IMR-90 (cell line): Measurements from ENCODE around the gene GOLGA6L6. TPM values are rescaled to one million over a fixed set of nuclear protein-coding genes. Genes with fewer than 3 reads are reported as not detected.
"Not testable (repeated sequence)": the region's sequence is repeated elsewhere in the genome, so short reads cannot be mapped to it uniquely, and the experiment has no call there.

Experiments
- ATAC-seq: fragments of 200-7000 bp; cut with Tn5 transposase; 2 replicates; pipeline ENCODE4 v1.9.1; 2020; ENCODE audit warnings: low read depth, mild to moderate bottlenecking, moderate library complexity
- BruUV-seq: library from RNA; stranded (reverse); fragments of 400-500 nt; replicated peaks from 2 replicates; lab custom pipeline; 2021; lab: Mats Ljungman, UMichigan
- CTCF ChIA-PET: fragments of 300-600 bp; formaldehyde crosslinking; extraction: SDS; loops from one replicate; lab custom pipeline; 2021; ENCODE audit warnings: antibody characterized with exemption; lab: Yijun Ruan, JAX
- POLR2A ChIA-PET: fragments of 300-600 bp; sonication (Branson Sonifier 250); formaldehyde crosslinking; loops from one replicate; lab custom pipeline; 2022; ENCODE audit warnings: antibody characterized with exemption; ENCODE audit not compliant: unreplicated experiment; lab: Charles Lee
- DNase-seq: peaks from one replicate; pipeline ENCODE4 v3.0.0; 2013
- H2AFZ ChIP-seq: replicated peaks from 2 replicates; pipeline ENCODE3; 2013; ENCODE audit warnings: low read length, mild to moderate bottlenecking; ENCODE audit not compliant: poor library complexity
- H2AK5ac ChIP-seq: 2 replicates; pipeline ENCODE4 v1.6.1; 2013; ENCODE audit warnings: low read depth, low read length, inconsistent platforms
- H2AK9ac ChIP-seq: replicated peaks from 2 replicates; pipeline ENCODE3; 2013; ENCODE audit warnings: mild to moderate bottlenecking, low read depth, low read length, moderate library complexity; ENCODE audit not compliant: poor library complexity
- H2BK120ac ChIP-seq: 2 replicates; pipeline ENCODE4 v1.6.1; 2013; ENCODE audit warnings: low read depth, low read length, inconsistent platforms
- H2BK15ac ChIP-seq: 3 replicates; pipeline ENCODE4 v1.6.1; 2013; ENCODE audit warnings: low read depth, low read length, inconsistent platforms
- H2BK20ac ChIP-seq: 2 replicates; pipeline ENCODE4 v1.6.1; 2013; ENCODE audit warnings: low read depth, mild to moderate bottlenecking, inconsistent platforms, low read length, moderate library complexity
- H2BK5ac ChIP-seq: 2 replicates; pipeline ENCODE4 v1.6.1; 2013; ENCODE audit warnings: mild to moderate bottlenecking, low read depth, low read length, inconsistent platforms; ENCODE audit not compliant: poor library complexity, severe bottlenecking
- H3K14ac ChIP-seq: replicated peaks from 2 replicates; pipeline ENCODE4 v1.6.1; 2013; ENCODE audit warnings: low read depth, low read length, inconsistent platforms
- H3K18ac ChIP-seq: 2 replicates; pipeline ENCODE4 v1.6.1; 2013; ENCODE audit warnings: low read depth, low read length, control low read depth
- H3K23ac ChIP-seq: 2 replicates; pipeline ENCODE4 v1.6.1; 2013; ENCODE audit warnings: low read depth, low read length, inconsistent platforms
- H3K27ac ChIP-seq: 2 replicates; pipeline ENCODE4 v1.5.1; 2013; ENCODE audit warnings: mild to moderate bottlenecking, control low read depth, low read length; ENCODE audit not compliant: insufficient read depth
- H3K27me3 ChIP-seq: 2 replicates; pipeline ENCODE4 v1.6.1; 2013; ENCODE audit warnings: low read length; ENCODE audit not compliant: control insufficient read depth, insufficient read depth
- H3K36me3 ChIP-seq: 2 replicates; pipeline ENCODE4 v1.6.1; 2013; ENCODE audit warnings: low read length, mixed read lengths; ENCODE audit not compliant: control insufficient read depth, insufficient read depth
- H3K4ac ChIP-seq: 2 replicates; pipeline ENCODE4 v1.6.1; 2013; ENCODE audit warnings: low read depth, low read length, inconsistent platforms
- H3K4me1 ChIP-seq: 2 replicates; pipeline ENCODE4 v1.6.1; 2013; ENCODE audit warnings: low read length, mixed read lengths; ENCODE audit not compliant: control insufficient read depth, insufficient read depth
- H3K4me2 ChIP-seq: 2 replicates; pipeline ENCODE4 v1.6.1; 2013; ENCODE audit warnings: low read depth, mild to moderate bottlenecking, control low read depth, low read length, moderate library complexity
- H3K4me3 ChIP-seq: 2 replicates; pipeline ENCODE4 v1.5.1; 2013; ENCODE audit warnings: low read depth, mild to moderate bottlenecking, control low read depth, low read length, moderate library complexity; ENCODE audit not compliant: insufficient read depth
- H3K56ac ChIP-seq: 2 replicates; pipeline ENCODE4 v1.6.1; 2013; ENCODE audit warnings: low read length, inconsistent platforms; ENCODE audit not compliant: insufficient read depth; ENCODE audit errors: extremely low read depth
- H3K79me1 ChIP-seq, 2 experiments: 2 replicates each; pipeline ENCODE4 v1.6.1; 2013; ENCODE audit warnings: low read length in 2 of 2, inconsistent platforms in 1 of 2, low read depth in 1 of 2
- H3K9ac ChIP-seq: 2 replicates; pipeline ENCODE4 v1.6.1; 2013; ENCODE audit warnings: low read depth, low read length, control low read depth
- H3K9me1 ChIP-seq: 2 replicates; pipeline ENCODE4 v1.6.1; 2013; ENCODE audit warnings: low read length, inconsistent platforms; ENCODE audit not compliant: insufficient read depth
- H3K9me3 ChIP-seq: 2 replicates; pipeline ENCODE4 v1.6.1; 2013; ENCODE audit warnings: low read length; ENCODE audit not compliant: control insufficient read depth, insufficient read depth
- H4K20me1 ChIP-seq: 2 replicates; pipeline ENCODE4 v1.6.1; 2013; ENCODE audit warnings: low read length, inconsistent platforms; ENCODE audit not compliant: insufficient read depth
- H4K5ac ChIP-seq: 2 replicates; pipeline ENCODE4 v1.6.1; 2013; ENCODE audit warnings: mild to moderate bottlenecking, low read depth, low read length, control low read depth
- H4K8ac ChIP-seq, 2 experiments: 2 replicates each; pipeline ENCODE4 v1.6.1; 2013; ENCODE audit warnings: low read depth in 2 of 2, low read length in 2 of 2, control low read depth in 1 of 2, inconsistent platforms in 1 of 2
- H4K91ac ChIP-seq: 2 replicates; pipeline ENCODE4 v1.6.1; 2013; ENCODE audit warnings: low read depth, low read length, inconsistent platforms; ENCODE audit not compliant: insufficient read depth
- WGBS, 2 experiments: methylation state at CpG; one replicate each; pipeline versions ENCODE4 v1.1.5 to v1.1.7; 2013; ENCODE audit warnings: missing lambda C conversion rate in 2 of 2; ENCODE audit not compliant: insufficient read length in 1 of 2; ENCODE audit errors: extremely low coverage in 2 of 2; 5-methylcytosine and 5-hydroxymethylcytosine counted together
- dilution Hi-C: fragments of 300-500 bp; cut with HindIII; formaldehyde crosslinking; loops from one replicate; pipeline ENCODE4 v1.14.3; 2018; ENCODE audit warnings: low sequenced_read_pairs; ENCODE audit not compliant: unreplicated experiment
- in situ Hi-C: fragments of 300-500 bp; cut with MboI; formaldehyde crosslinking; loops from 3 replicates; pipeline ENCODE4 v1.14.3; 2019; ENCODE audit warnings: low sequenced_read_pairs, inconsistent platforms, mixed read lengths
- intact Hi-C: fragments of 100-400 bp; cut with micrococcal nuclease; formaldehyde crosslinking; loops from 2 replicates; pipeline ENCODE4 v1.10.0; 2022
- polyA plus RNA-seq, 3 experiments: library from polyadenylated mRNA; depleted of rRNA; stranded (reverse); fragments of >200 nt; gene quantifications; 2 replicates each; pipeline ENCODE4 v1.2.3, GENCODE V29; 2012; ENCODE audit warnings: low replicate concordance in 1 of 3
- total RNA-seq: library from RNA; depleted of rRNA; stranded (reverse); fragments of >200 nt; gene quantifications from 2 replicates; pipeline ENCODE4 v1.2.3, GENCODE V29; 2012

Gene GOLGA6L6
- total and polyA plus RNA-seq, 2 of the 4 experiments (the other 2 are of a cell fraction) = not detected

- H3K56ac ChIP-seq, H3K18ac ChIP-seq, H3K9ac ChIP-seq, H2AFZ ChIP-seq, H4K91ac ChIP-seq, H2BK120ac ChIP-seq, H2BK20ac ChIP-seq, H4K5ac ChIP-seq, H3K4me2 ChIP-seq, H3K23ac ChIP-seq, H2AK9ac ChIP-seq, H2BK5ac ChIP-seq, H3K4me1 ChIP-seq, in situ Hi-C loops, dilution Hi-C loops, H3K14ac ChIP-seq, H3K4me3 ChIP-seq, DNase-seq, BruUV-seq, H3K4ac ChIP-seq, CTCF ChIA-PET, POLR2A ChIA-PET, H2AK5ac ChIP-seq, H3K36me3 ChIP-seq, ATAC-seq, H4K20me1 ChIP-seq, H3K79me1 ChIP-seq, H3K27ac ChIP-seq, intact Hi-C loops, H2BK15ac ChIP-seq, H4K8ac ChIP-seq, H3K9me1 ChIP-seq, H3K27me3 ChIP-seq, H3K9me3 ChIP-seq: not testable (repeated sequence)
- no CpG with 5 or more reads among the region's 39 CpGs for WGBS, 2 experiments
Measured at GRCh38 chr15:20582109-20582725, 40.6 kb upstream of the GOLGA6L6 start.

DNA sequence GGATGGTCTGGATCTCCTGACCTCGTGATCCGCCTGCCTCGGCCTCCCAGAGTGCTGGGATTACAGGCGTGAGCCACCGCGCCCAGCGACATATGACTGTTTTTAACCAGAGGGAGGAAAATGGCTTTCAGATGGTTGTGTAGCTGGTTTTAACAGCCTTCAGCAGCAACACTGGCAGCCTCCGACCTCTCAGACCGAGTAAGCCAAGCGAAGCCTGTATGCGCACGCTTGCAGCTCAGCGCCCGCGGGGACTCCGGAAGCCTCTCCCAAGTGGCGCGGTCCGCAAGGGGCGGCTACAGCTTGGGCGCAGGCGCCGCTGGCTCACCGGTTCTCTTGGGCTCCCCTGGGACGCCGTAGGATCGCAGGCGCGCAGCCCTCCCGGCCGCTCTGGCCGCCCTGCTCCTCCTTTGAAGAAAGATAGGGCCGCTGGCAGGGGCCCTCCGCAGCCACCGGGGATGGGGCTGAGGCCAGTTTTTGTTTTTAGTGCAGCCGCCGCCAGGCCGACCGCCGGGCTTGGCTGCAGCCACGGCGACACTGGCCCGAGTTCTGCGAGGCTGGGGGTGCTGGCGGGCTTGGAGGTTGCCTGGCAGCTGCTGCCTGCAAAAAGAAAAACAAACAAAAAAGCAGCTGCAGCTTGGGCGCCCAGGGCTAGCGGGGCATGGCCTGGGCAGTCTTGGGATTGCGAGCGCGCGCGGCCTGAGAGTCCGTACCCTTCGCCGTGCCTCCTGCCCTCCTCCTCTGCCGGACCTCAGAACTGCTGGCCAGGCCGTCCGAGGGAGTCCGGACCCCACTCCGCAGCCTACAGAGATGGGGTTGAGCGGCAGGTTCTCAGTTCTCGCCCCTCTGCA is 39.9 kb upstream of the GOLGA6L6 start:
- H4K91ac ChIP-seq, H3K9ac ChIP-seq, H2AK9ac ChIP-seq, DNase-seq, H3K23ac ChIP-seq, H3K79me1 ChIP-seq, H2BK20ac ChIP-seq, intact Hi-C loops, CTCF ChIA-PET, H3K27ac ChIP-seq, H4K8ac ChIP-seq, H3K4ac ChIP-seq, H4K5ac ChIP-seq, H3K4me3 ChIP-seq, in situ Hi-C loops, H3K9me1 ChIP-seq, H2BK120ac ChIP-seq, H2AFZ ChIP-seq, ATAC-seq, H3K36me3 ChIP-seq, H3K9me3 ChIP-seq, H3K14ac ChIP-seq, H3K27me3 ChIP-seq, H3K56ac ChIP-seq, H2BK15ac ChIP-seq, H3K4me2 ChIP-seq, H2BK5ac ChIP-seq, BruUV-seq, H2AK5ac ChIP-seq, H3K18ac ChIP-seq, POLR2A ChIA-PET, H3K4me1 ChIP-seq, dilution Hi-C loops, H4K20me1 ChIP-seq: not testable (repeated sequence)
- WGBS, 2 experiments = no CpG with 5 or more reads among the region's 62 CpGs
